Measurements from ENCODE around the gene PAPSS2. TPM values are rescaled to one million over a fixed set of nuclear protein-coding genes. Genes with fewer than 3 reads are reported as not detected.

Gene PAPSS2
- total RNA-seq, 1 experiment from 2014 or later = 24.5 TPM

- H3K27me3 Mint-ChIP-seq (ENCODE audit: low read depth) = no peaks in the 10 kb centered on the region
- H4K20me1 ChIP-seq (ENCODE audit: control insufficient read depth, insufficient read depth, insufficient read length) = no peaks in the 10 kb centered on the region
- H3T11ph ChIP-seq (ENCODE audit: low read length) = no peak overlapping the region
- no peaks in the 10 kb centered on the region for H3K79me1 ChIP-seq (ENCODE audit: insufficient read depth, low read depth, low read length, poor library complexity, severe bottlenecking)
- H2BK15ac ChIP-seq (ENCODE audit: low read depth, low read length) = no peak overlapping the region
- H3K4me1 Mint-ChIP-seq = peaks cover 28 to 33% of the 10 kb centered on the region in 2 experiments
- H4K91ac ChIP-seq (ENCODE audit: insufficient read length, low read depth, low read length) = no peak overlapping the region
- H2AFZ ChIP-seq (ENCODE audit: low read length) = no peak overlapping the region
- no peak overlapping the region for H4K5ac ChIP-seq (ENCODE audit: insufficient read length, low read depth, low read length)
- H3K23me2 ChIP-seq (ENCODE audit: insufficient read length, low read depth, low read length, poor library complexity, severe bottlenecking) = no peaks in the 10 kb centered on the region
- no peak overlapping the region for H3K27ac Mint-ChIP-seq
- WGBS (ENCODE audit: extremely low coverage, insufficient read length, low lambda C conversion rate) = no CpG with 5 or more reads among the region's 7 CpGs
- H4K8ac ChIP-seq (replicated peaks; ENCODE audit: insufficient read length, low read depth, low read length) = no peak overlapping the region
- peaks cover 4% of the 10 kb centered on the region; the same call in 1 of the 2 replicates for H3K4me1 ChIP-seq (ENCODE audit: insufficient read depth, low read length)
- H2BK12ac ChIP-seq (ENCODE audit: insufficient read length, low read depth, low read length) = no peak overlapping the region
- H3K27me3 ChIP-seq (ENCODE audit: insufficient read depth, low read length) = no peaks in the 10 kb centered on the region
- no peaks in the 10 kb centered on the region for H3K9me3 ChIP-seq (ENCODE audit: control insufficient read depth, low read depth, low read length)
- no peak overlapping the region for H3K4me2 ChIP-seq (ENCODE audit: insufficient read depth, insufficient read length, low read length)
- no peak overlapping the region for H2BK20ac ChIP-seq (ENCODE audit: low read depth, low read length, poor library complexity, severe bottlenecking)
- H3K56ac ChIP-seq (ENCODE audit: insufficient read length, low read depth, low read length) = no peak overlapping the region
- DNase-seq = no peak
- TF ChIP-seq CTCF (conservative IDR thresholded peaks at IDR 0.05) = no peak
- no peak overlapping the region for H3K9ac ChIP-seq (ENCODE audit: extremely low read depth, insufficient read length, low read length)
- H3K14ac ChIP-seq (ENCODE audit: insufficient read depth, low read length) = no peak overlapping the region
- no peak overlapping the region for H3K23ac ChIP-seq (ENCODE audit: insufficient read length, low read depth, low read length)
- no peak overlapping the region for H2BK120ac ChIP-seq (ENCODE audit: low read depth, low read length, poor library complexity, severe bottlenecking)
- H3K79me2 ChIP-seq (ENCODE audit: insufficient read depth, low read length) = no peaks in the 10 kb centered on the region
- H3K18ac ChIP-seq (ENCODE audit: insufficient read length, low read depth, low read length) = no peak overlapping the region
- H3K4me3 Mint-ChIP-seq = no peak overlapping the region
- H3K27ac ChIP-seq (ENCODE audit: insufficient read length, low read depth, low read length) = no peak overlapping the region
- H2AK5ac ChIP-seq (ENCODE audit: insufficient read length, low read length) = no peak overlapping the region
- peaks cover 16 to 24% of the 10 kb centered on the region in 2 experiments for H3K9me3 Mint-ChIP-seq
- no peak overlapping the region for H2BK5ac ChIP-seq (ENCODE audit: insufficient read length, low read length)
- peaks cover 6 to 28% (median 8%) of the 10 kb centered on the region in 3 experiments for H3K36me3 Mint-ChIP-seq (ENCODE audit: insufficient read depth in 1 of 3, low read depth in 3 of 3)
- H3K4ac ChIP-seq (ENCODE audit: low read depth, low read length) = no peak overlapping the region
These were observed 29.5 kb upstream of the PAPSS2 start for GRCh38 chr10:87630171-87630570.

All from H9 (cell line).